Osteocyte (in vitro differentiated cells): ENCODE measurements around the gene ADCY4. TPM values are rescaled to one million over a fixed set of nuclear protein-coding genes. Genes with fewer than 3 reads are reported as not detected.

Source experiments
- DNase-seq: peaks from one replicate; pipeline ENCODE4 v3.0.0; 2021; ENCODE audit warnings: mixed read lengths; ENCODE audit not compliant: unreplicated experiment; ENCODE audit errors: extremely low spot score
- H3K27ac Mint-ChIP-seq: one replicate; pipeline ENCODE4 v1.8.0; 2021; ENCODE audit warnings: mild to moderate bottlenecking, mixed read lengths; ENCODE audit not compliant: unreplicated experiment
- H3K27me3 Mint-ChIP-seq: one replicate; pipeline ENCODE4 v1.8.0; 2021; ENCODE audit warnings: mixed read lengths; ENCODE audit not compliant: unreplicated experiment
- H3K36me3 Mint-ChIP-seq: one replicate; pipeline ENCODE4 v1.8.0; 2021; ENCODE audit warnings: mixed read lengths; ENCODE audit not compliant: unreplicated experiment
- H3K4me1 Mint-ChIP-seq: one replicate; pipeline ENCODE4 v1.8.0; 2021; ENCODE audit warnings: mixed read lengths; ENCODE audit not compliant: unreplicated experiment
- H3K4me3 Mint-ChIP-seq: one replicate; pipeline ENCODE4 v1.8.0; 2021; ENCODE audit warnings: mild to moderate bottlenecking, moderate library complexity, mixed read lengths; ENCODE audit not compliant: unreplicated experiment
- H3K9me3 Mint-ChIP-seq: one replicate; pipeline ENCODE4 v1.8.0; 2021; ENCODE audit warnings: mixed read lengths; ENCODE audit not compliant: unreplicated experiment
- total RNA-seq: library from RNA; stranded (reverse); gene quantifications from 2 replicates; pipeline ENCODE4 v1.2.1, GENCODE V29; 2021
- TF ChIP-seq, protein P1 (sequence below): fragments of 200-600 bp; sonication (generic); IDR thresholded peaks from 2 replicates; pipeline ENCODE4 v1.5.0; 2021; ENCODE audit warnings: antibody characterized with exemption, mild to moderate bottlenecking, moderate library complexity

Gene ADCY4
- total RNA-seq, 1 donor from 2014 or later: 25.3 TPM

GRCh38 chr14:24325963-24326362 lies 8.9 kb downstream of the ADCY4 start:
- TF ChIP-seq, protein P1, sequence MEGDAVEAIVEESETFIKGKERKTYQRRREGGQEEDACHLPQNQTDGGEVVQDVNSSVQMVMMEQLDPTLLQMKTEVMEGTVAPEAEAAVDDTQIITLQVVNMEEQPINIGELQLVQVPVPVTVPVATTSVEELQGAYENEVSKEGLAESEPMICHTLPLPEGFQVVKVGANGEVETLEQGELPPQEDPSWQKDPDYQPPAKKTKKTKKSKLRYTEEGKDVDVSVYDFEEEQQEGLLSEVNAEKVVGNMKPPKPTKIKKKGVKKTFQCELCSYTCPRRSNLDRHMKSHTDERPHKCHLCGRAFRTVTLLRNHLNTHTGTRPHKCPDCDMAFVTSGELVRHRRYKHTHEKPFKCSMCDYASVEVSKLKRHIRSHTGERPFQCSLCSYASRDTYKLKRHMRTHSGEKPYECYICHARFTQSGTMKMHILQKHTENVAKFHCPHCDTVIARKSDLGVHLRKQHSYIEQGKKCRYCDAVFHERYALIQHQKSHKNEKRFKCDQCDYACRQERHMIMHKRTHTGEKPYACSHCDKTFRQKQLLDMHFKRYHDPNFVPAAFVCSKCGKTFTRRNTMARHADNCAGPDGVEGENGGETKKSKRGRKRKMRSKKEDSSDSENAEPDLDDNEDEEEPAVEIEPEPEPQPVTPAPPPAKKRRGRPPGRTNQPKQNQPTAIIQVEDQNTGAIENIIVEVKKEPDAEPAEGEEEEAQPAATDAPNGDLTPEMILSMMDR: no peak
- no peak overlapping the region for H3K4me3 Mint-ChIP-seq
- no peak for DNase-seq
- peaks cover 2% of the 10 kb centered on the region for H3K4me1 Mint-ChIP-seq
- H3K27ac Mint-ChIP-seq: no peak overlapping the region
- no peaks in the 10 kb centered on the region for H3K27me3 Mint-ChIP-seq
- H3K36me3 Mint-ChIP-seq: no peaks in the 10 kb centered on the region
- no peaks in the 10 kb centered on the region for H3K9me3 Mint-ChIP-seq

DNA sequence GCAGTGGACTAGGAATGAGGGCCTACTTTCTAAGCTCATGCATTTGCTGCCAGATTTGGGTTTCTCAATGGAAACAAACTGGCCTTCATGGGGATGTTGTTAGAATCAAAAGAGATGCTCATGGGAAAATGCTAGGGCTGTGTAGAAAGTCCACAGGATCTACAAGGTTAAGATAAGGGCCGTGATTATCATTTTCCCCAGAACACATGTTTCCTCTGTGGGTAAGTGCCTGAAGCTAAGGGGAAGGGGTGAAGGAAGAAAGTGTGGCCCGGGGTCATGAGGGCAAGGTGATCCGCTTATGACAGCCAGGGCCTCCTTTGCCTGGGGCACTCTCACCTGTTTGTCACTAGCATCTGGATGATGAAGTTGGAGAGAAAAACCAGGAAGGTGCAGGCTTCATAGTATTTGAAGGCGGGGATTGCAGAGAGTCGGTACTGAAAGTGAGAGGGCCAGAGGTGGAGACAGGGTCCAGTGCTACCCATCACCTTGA lies 9.8 kb downstream of the ADCY4 start:
- no peak for DNase-seq
- Mint-ChIP-seq H3K4me3 (no peak overlapping the region), H3K27ac (no peak overlapping the region), H3K9me3 (no peaks in the 10 kb centered on the region), H3K27me3 (peaks cover 3% of the 10 kb centered on the region), H3K36me3 (no peaks in the 10 kb centered on the region), H3K4me1 (peaks cover 2% of the 10 kb centered on the region)
- TF ChIP-seq, protein P1: no peak

GRCh38 chr14:24324024-24324423 lies 10.8 kb downstream of the ADCY4 start:
- DNase-seq: no peak
- peaks cover 6% of the 10 kb centered on the region for H3K27me3 Mint-ChIP-seq
- no peaks in the 10 kb centered on the region for H3K36me3 Mint-ChIP-seq
- no peak overlapping the region for H3K4me3 Mint-ChIP-seq
- TF ChIP-seq, protein P1: no peak
- peaks cover 2% of the 10 kb centered on the region for H3K4me1 Mint-ChIP-seq
- no peaks in the 10 kb centered on the region for H3K9me3 Mint-ChIP-seq
- H3K27ac Mint-ChIP-seq: no peak overlapping the region

DNA sequence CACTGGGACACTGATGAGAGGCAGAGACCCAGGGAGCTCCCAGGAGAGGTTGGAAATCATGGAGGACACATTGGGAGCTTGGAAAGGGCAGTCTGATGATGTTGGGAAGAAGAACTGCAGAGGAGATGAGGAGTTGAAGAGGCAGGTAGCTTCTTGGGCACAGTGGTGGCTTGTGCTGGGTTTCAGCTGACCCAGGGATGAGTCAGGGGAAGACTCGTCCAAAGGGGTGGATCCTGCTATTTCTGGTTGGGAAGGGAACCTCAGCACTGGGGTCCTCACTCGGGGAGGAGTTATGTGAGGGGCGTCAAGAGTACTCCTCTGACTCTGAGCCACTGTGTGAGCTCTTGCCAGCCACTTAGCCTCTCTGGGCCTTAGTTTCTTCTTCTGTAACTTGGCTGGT lies 11.5 kb downstream of the ADCY4 start:
- TF ChIP-seq, protein P1: no peak

GRCh38 chr14:24322672-24323071 lies 12.2 kb downstream of the ADCY4 start:
- no peaks in the 10 kb centered on the region for H3K36me3 Mint-ChIP-seq

More for the DNA sequence above, 11.5 kb downstream of the ADCY4 start:
- peaks cover 2% of the 10 kb centered on the region for H3K4me1 Mint-ChIP-seq
- DNase-seq: no peak
- no peaks in the 10 kb centered on the region for H3K36me3 Mint-ChIP-seq
- H3K9me3 Mint-ChIP-seq: no peaks in the 10 kb centered on the region
- H3K4me3 Mint-ChIP-seq: no peak overlapping the region
- no peak overlapping the region for H3K27ac Mint-ChIP-seq
- peaks cover 6% of the 10 kb centered on the region for H3K27me3 Mint-ChIP-seq

More at GRCh38 chr14:24322672-24323071, 12.2 kb downstream of the ADCY4 start:
- Mint-ChIP-seq H3K27me3 (peaks cover 6% of the 10 kb centered on the region), H3K4me3 (no peak overlapping the region), H3K9me3 (no peaks in the 10 kb centered on the region), H3K27ac (no peak overlapping the region), H3K4me1 (peaks cover 5% of the 10 kb centered on the region)
- TF ChIP-seq, protein P1: no peak
- no peak for DNase-seq
